GM18907 (cell line): ENCODE data around the gene SEMA7A.
"Not testable (repeated sequence)": the region's sequence is repeated elsewhere in the genome, so short reads cannot be mapped to it uniquely, and the experiment has no call there.

Experiments
- ATAC-seq: cut with Tn5 transposase; IDR thresholded peaks from one replicate; pipeline ENCODE4 v1.9.1; 2021; ENCODE audit warnings: mild to moderate bottlenecking, moderate library complexity; ENCODE audit not compliant: unreplicated experiment

The SEMA7A gene, protein sequence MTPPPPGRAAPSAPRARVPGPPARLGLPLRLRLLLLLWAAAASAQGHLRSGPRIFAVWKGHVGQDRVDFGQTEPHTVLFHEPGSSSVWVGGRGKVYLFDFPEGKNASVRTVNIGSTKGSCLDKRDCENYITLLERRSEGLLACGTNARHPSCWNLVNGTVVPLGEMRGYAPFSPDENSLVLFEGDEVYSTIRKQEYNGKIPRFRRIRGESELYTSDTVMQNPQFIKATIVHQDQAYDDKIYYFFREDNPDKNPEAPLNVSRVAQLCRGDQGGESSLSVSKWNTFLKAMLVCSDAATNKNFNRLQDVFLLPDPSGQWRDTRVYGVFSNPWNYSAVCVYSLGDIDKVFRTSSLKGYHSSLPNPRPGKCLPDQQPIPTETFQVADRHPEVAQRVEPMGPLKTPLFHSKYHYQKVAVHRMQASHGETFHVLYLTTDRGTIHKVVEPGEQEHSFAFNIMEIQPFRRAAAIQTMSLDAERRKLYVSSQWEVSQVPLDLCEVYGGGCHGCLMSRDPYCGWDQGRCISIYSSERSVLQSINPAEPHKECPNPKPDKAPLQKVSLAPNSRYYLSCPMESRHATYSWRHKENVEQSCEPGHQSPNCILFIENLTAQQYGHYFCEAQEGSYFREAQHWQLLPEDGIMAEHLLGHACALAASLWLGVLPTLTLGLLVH

DNA sequence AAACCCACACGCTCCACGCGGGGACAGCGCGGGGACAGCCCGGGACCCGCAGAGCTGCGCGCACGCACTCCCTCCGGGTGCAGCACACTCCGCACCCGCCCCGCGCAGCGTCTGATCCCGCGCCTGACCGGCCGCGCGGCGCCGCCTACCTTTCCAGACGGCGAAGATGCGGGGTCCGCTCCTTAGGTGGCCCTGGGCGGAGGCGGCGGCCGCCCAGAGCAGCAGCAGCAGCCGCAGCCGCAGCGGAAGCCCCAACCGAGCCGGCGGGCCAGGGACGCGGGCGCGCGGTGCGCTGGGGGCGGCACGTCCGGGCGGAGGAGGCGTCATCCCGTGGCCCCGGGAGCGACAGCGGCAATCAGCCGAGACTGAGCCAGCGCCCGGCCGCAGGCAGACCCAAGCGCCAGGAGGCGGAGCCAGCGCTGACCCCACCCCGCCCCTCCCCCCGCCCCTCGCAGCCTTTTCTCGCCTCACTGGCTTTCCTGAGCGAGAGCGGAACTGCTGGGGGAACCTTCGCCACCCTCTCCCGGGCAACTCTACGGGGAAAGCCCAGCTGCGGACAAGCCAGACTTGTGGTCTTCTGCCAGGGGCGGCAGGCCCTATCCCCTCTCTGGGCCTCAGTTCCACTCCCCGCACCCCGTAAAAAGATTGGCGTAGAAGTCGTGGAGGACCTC lies at the start of gene SEMA7A:
Gene SEMA7A, minus strand, starts transcription at position 367 of the 671 bp plus-strand sequence. Its CDS starts 40 bp downstream, at position 327.
- ATAC-seq: peak; percentile 66

DNA sequence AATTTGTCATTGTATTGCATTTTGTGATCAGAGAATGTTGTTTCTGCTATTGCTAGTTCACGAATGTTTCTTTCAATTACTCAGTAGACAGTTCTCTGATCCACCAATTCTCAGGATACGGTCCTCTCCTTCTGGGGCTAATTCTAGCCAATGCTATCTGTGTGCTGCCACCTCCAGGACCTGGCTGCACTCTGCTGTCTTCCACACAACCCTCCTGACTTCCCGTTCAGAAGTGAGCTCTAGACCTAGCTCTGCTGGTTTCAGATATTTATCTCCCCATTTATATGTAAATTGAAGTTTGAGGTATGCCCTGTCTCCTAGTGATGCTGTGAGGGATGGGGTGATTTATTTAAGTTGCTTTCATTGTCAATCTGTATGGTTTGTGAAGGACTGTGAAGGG lies 48.9 kb upstream of the SEMA7A start:
- no peak for ATAC-seq

DNA sequence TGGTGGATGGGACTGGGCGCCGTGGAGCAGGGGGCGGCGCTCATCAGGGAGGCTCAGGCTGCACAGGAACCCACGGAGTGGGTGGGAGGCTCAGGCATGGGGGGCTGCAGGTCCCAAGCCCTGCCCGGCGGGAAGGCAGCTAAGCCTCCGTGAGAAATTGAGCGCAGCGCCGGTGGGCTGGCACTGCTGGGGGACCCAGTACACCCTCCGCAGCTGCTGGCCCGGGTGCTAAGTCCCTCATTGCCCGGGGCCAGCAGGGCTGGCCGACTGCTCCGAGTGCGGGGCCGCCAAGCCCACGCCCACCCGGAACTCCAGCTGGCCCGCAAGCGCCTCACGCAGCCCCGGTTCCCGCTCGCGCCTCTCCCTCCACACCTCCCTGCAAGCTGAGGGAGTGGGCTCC lies 46.6 kb upstream of the SEMA7A start:
- ATAC-seq: not testable (repeated sequence)

- not testable (repeated sequence) for ATAC-seq
Measured at GRCh38 chr15:74471621-74472020, 37.9 kb upstream of the SEMA7A start.

- no peak for ATAC-seq
Measured at GRCh38 chr15:74470631-74471395, 37.1 kb upstream of the SEMA7A start.

- no peak for ATAC-seq
Measured at GRCh38 chr15:74468341-74469032, 34.7 kb upstream of the SEMA7A start.

- no peak for ATAC-seq
Measured at GRCh38 chr15:74466570-74466969, 32.8 kb upstream of the SEMA7A start.

DNA sequence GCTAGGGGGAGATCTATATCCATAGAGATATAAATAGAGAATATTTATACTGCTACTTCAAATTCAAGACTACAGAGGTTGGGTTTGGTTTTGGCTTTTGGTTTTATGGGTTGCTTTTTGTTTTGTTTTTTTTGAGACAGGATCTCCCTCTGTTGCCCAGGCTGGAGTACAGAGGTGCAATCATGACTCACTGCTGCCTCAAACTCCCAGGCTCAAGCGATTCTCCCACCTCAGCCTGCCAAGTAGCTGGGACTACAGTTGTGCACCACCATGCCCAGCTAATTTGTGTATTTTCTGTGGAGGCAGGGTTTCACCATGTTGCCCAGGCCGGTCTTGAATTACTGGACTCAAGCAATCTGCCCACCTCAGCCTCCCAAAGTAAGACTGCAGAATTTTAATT lies 31.1 kb upstream of the SEMA7A start:
- ATAC-seq: no peak

DNA sequence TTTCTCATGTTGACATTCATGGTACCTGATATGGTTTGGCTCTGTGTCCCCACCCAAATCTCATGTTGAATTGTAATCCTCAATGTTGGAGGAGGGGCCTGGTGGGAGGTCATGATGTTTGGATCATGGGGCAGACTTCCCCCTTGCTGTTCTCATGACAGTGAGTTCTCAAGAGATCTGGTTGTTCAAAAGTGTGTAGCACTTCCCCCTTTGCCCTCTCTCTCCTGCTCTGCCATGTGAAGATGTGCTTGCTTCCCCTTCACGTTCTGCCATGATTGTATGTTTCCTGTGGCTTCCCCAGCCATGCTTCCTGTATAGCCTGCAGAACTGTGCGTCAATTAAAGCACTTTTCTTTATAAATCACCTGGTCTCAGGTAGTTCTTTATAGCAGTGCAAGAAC lies 30.5 kb upstream of the SEMA7A start:
- ATAC-seq: no peak

DNA sequence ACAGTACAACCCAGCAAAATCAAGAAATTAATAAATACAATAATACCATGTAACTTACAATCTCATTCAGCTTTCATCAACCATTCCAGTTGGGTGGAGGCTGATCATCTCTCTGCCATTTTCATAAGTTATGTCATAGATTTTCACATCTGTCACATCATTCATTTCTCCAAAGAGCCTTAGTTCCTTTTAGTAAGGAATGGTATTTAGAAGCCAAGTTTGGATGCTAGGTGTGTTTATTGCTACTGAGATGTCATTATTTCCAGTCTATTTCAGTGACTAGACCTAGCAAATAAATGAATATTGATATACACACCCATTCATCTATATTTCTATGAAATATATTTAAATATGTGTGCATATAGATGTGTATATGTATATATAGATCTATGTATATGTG lies 29.9 kb upstream of the SEMA7A start:
- ATAC-seq: no peak

- no peak for ATAC-seq
Measured at GRCh38 chr15:74461847-74462511, 28.2 kb upstream of the SEMA7A start.

GRCh38 chr15:74460871-74461846 lies 27.4 kb upstream of the SEMA7A start, which contains the start of gene UBL7:
Gene UBL7, minus strand, starts transcription at chr15:74461160. Its CDS starts 2,293 bp downstream, at chr15:74458867.
- ATAC-seq: peak; percentile 82

DNA sequence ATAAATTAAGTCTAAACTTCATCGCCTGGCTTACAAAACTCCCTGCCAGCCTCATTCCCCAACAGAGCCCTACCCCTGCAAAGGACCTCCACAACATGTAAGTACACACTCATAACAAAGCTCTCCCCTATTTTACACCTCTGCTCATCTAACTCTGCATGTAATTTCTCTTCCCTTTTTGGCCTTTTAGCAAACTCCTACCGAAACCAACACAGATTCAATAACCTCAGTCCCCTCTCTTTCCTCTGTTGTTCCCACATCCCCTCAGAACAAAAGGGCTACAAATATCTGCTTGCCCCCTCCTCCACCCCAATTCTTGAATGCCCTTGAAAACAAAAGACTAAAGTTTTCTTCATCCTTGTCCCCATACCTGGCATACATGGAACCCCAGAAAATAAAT lies 26.5 kb upstream of the SEMA7A start:
- peak; percentile 2 for ATAC-seq

GRCh38 chr15:74459798-74460197 lies 26.0 kb upstream of the SEMA7A start:
- ATAC-seq: not testable (repeated sequence)

- ATAC-seq: no peak
Measured at GRCh38 chr15:74458473-74458872, 24.7 kb upstream of the SEMA7A start.

GRCh38 chr15:74457036-74457435 lies 23.3 kb upstream of the SEMA7A start:
- ATAC-seq: not testable (repeated sequence)

DNA sequence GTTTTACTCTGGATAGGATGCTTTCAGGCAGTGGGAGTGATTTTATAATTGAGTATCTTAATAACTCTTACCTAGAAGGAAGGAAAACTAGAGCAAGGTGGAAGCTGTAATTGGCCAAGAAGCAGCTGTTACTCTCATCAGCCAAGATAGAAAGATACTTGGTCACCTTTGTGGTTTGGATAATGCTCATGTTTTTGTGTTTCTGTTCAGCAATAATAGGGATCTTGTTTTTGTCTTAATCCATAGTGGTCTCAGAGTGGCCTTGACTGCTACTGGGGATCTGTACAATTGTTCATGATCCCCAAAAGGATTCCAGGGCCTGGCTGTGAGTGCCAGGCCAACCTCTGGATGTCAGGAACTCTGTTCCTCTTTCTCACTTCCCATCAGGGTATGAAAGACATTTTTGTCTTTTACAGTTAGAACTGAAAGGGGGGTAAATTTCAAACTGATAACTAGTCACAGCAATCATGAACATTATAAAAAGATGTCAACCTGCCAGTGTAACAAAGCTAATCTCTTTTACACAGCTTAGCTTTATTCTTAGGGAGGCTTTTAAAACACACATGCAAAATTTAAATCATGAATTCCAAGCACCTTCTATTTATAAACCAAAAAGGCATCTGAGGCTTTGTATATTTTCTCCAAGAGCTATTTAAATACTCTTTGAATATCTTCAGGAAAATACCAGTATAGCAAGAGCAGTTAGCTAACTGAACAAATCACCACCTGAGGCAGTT lies 21.2 kb upstream of the SEMA7A start:
- no peak for ATAC-seq
